Measurements from ENCODE around the gene AMFR.

The AMFR gene

DNA sequence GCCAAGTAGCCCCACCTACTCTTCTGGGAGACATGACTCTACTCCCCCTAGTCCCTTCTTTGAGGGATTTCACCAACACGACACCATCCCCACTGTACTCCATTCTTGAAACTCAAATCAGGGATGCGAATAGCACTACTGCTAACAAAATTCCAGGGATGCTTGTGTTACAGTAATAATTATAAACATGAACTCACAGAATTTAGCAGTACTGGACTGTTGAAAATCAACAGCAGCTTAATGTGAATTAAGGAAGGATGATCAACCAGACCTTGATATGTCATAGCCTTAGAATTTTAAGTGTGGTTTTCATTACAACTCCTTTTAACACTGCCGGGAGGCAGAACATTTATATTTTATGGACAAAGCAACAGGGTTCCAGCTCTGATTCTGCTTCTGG, 37.9 kb downstream of the AMFR start:
- TF ChIP-seq GATA3 (IDR thresholded peaks at IDR 0.05; ENCODE audit: low read depth, low read length) = no peak
- TF ChIP-seq GATA2 (IDR thresholded peaks at IDR 0.05; ENCODE audit: low read depth, low read length) = no peak

DNA sequence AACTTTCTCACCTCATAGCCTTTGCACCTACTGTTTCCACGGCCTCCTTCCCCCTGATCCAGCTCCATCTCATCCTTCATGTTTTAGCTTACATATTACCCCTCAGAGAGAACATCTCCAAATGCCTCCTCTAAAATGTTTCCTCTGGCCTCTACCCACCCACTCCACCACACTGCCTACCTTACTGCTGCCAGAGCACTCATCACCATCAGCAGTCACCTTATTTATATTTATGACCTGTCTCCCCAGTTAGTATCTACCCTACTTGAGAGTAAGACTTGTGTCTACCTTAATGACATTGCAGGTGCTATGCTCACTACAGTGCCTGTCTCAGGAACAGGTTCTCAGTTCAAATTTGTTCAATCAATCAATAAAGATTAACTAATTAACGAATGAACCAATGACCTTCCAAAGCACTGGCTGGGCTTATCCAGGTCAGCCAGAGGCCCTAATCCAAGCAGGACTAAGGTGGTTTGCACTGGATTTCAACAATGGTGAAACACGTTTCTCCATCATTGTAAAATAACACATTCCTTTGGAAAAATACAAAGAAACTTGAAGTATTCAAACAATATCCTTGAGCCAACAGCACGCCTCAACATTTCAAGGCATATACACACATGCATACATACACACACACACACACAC, 41.1 kb downstream of the AMFR start:
- TF ChIP-seq GATA3 (IDR thresholded peaks at IDR 0.05; ENCODE audit: low read depth, low read length) = no peak
- TF ChIP-seq GATA2 (IDR thresholded peaks at IDR 0.05; ENCODE audit: low read depth, low read length) = no peak

DNA sequence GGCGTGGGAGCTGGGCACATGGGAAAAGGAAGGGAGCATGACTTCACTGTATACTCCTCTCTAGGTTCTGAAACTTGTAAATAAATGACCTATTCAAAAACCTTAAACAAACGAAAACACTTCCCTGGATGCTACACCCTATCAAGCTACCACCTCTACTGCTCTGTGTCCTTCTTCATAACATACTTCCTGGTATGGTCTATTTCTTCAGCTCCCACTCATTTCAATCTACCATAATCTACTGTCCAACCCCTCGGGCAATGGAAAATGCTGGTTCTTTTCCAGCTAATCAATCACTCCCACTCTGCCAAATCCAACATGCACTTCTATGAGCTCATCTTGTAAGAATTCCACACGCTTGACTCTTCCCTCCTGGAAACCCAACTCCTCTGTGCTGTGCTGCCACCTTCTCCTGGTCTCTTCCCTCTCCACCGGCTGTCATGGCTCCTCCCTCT, 42.4 kb downstream of the AMFR start:
- TF ChIP-seq GATA3 (IDR thresholded peaks at IDR 0.05; ENCODE audit: low read depth, low read length) (no peak), GATA2 (IDR thresholded peaks at IDR 0.05; ENCODE audit: low read depth, low read length) (no peak)

DNA sequence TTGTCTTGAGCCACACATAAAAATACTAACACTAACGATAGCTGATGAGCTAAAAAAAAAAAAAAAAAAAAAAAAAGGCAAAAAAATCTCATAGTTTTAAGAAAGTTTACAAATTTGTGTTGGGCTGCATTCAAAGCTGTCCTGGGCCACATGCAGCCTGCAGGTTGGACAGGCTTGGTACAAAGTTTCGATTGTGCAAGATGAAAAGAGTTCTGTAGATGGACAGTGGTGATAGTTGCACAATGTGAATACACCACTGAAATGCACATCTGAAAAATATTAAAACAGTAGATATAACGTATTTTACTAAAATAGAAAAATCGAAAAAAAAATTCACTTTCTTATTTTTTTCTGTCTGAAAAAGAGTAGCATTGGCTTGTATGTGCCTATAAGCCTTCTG, 42.9 kb downstream of the AMFR start:
- TF ChIP-seq GATA3 (IDR thresholded peaks at IDR 0.05; ENCODE audit: low read depth, low read length) (no peak), GATA2 (IDR thresholded peaks at IDR 0.05; ENCODE audit: low read depth, low read length) (no peak)

DNA sequence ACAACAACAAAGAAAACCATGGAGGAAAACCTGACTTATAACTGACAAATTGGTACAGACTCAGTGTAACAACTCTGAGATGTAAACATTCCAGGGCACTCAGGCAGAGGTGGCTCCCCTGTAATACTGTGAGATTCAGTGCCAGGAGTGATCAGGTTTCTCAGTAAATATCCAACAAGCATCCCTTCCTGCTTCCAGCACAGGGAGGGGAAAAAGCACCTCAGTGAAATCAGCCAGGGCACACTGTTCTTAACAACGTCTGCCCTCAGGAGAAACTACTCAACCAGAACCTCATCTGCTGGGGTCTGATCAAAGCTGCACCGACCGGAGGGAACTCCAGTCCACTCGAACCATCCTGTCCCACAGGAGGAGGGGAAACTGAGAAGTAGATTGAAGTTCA, 52.3 kb downstream of the AMFR start:
- TF ChIP-seq GATA3 (IDR thresholded peaks at IDR 0.05; ENCODE audit: low read depth, low read length) = no peak
- no peak for TF ChIP-seq GATA2 (IDR thresholded peaks at IDR 0.05; ENCODE audit: low read depth, low read length)

DNA sequence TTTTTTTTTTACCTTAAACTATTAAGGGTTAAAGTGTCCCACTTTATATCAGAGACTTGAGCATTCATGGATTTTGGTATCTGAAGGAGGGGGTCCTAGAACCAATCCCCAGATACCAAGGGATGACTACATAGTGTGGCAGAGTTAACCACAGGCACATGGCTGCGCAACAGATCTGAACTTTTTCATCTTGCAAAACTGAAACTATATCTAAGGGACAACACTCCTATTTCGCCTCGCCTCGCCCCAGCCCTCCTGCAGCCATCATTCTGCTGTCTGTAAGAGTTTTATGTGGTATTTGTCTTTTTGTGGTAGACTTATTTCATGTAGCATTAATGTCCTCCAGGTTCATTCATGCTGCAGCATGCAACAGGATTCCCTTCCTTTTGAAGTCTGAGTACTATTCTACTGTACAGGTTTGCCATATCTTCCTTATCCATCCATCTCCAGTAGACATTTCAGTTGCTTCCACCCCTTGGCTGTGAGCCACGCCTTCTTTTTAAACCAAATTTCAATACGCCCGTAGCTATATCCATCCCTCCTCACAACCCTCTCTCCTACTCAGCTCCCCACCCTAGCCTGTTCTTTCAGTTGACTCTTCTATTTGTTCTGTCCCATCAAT, 53.2 kb downstream of the AMFR start:
- TF ChIP-seq GATA3 (IDR thresholded peaks at IDR 0.05; ENCODE audit: low read depth, low read length) = no peak
- TF ChIP-seq GATA2 (IDR thresholded peaks at IDR 0.05; ENCODE audit: low read depth, low read length) = no peak

DNA sequence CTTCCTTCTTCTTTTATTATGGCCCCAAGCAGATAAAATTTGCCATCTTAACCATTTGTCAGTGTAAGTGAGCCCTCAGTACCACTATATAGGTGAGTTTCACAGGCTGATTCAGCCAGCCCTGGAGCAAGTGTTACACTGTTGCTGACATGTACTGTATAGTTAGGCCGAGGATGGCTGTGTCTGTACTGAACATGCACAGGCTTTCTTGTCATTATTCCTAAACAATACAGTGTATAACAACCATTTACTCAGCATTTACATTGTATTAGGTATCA, 53.7 kb downstream of the AMFR start:
- TF ChIP-seq GATA3 (IDR thresholded peaks at IDR 0.05; ENCODE audit: low read depth, low read length) = no peak
- TF ChIP-seq GATA2 (IDR thresholded peaks at IDR 0.05; ENCODE audit: low read depth, low read length) = no peak

DNA sequence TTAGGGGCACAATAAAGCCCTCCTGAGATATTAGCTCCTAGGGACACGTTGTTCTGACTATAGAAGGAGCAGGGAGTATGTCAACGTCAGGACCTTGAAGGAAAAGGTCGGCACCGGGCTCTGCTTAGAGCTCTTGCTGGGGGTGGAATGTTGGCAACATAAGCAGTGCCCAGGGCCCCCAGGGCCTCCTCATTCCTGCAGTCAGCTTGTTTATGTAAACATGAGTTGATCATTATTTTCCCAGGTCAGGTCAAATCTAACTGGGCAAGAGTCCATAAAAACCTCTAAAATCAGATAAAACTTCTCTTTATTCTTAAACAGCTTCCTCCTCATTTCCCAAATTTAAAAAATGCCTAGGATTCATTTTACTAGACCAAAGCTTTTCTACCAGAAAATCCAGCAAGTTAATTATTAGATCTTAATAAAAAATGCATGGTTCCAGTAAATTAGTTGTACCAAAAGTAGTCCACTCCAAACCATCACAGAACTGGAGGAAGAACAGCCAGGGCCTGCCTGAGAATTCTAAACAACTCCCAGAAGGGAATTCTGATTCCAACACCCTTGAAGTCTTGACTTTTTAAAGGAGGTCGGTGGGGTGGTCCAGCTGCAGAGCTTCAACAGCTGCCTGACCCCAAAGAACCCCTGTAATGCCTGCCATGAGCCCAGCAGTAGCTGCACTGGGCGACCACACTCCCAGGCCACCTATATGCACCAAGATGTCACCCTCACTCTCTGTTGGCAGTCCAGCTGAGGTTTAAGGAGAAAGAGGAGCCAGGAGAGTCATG, 54.3 kb downstream of the AMFR start:
- TF ChIP-seq GATA2 (IDR thresholded peaks at IDR 0.05; ENCODE audit: low read depth, low read length) (no peak), GATA3 (IDR thresholded peaks at IDR 0.05; ENCODE audit: low read depth, low read length) (no peak)

DNA sequence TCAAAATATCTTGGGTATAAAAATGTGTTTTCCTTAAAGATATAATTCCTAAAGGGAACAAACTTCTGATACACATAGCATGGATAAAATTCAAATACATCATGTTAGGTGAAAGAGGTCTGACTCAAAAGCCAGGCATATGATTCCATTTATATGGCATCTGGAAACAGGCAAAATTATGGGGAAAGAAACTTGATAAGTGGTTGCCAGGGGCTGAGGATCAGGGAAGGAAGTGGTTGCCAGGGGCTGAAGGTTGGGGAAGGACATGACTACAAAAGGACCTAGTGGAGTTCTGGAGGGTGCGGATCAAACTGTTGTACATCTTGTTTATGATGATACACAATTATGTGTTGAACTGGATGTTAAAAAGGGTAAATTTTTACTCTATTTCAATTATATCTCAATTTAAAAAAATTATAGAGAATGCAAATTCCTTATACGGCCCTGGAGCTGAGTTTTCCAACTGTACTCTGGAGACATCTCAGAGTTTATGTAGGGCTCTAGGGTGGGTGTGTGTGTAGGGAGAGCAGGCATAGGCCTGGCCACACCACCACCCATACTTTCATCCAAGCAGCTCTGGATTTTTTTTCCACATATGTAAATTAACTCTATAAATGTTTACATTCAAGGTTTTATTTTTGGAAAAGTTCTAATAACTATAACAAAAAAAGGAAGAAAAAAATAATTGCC, 55.0 kb downstream of the AMFR start:
- TF ChIP-seq GATA3 (IDR thresholded peaks at IDR 0.05; ENCODE audit: low read depth, low read length) (no peak), GATA2 (IDR thresholded peaks at IDR 0.05; ENCODE audit: low read depth, low read length) (no peak)

DNA sequence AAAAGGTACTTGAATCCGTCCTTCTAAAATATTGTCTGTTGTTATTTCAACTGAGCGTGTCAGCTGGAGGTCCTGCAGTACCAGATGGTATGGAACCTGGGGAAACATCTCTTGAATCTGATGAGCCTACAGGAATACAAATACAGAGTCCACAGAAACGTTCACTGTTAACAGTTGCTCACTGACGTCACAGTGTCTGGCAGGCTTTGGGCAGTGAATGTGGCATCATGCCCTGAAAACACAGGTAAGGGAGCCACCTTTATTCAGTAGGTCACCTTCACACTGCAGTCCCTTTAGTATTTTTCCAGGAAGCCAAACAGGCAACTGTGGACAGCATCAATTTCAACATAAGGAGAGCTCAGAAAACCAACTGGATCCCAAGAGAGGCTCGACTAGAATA, 56.1 kb downstream of the AMFR start:
- TF ChIP-seq GATA3 (IDR thresholded peaks at IDR 0.05; ENCODE audit: low read depth, low read length) (no peak), GATA2 (IDR thresholded peaks at IDR 0.05; ENCODE audit: low read depth, low read length) (no peak)

DNA sequence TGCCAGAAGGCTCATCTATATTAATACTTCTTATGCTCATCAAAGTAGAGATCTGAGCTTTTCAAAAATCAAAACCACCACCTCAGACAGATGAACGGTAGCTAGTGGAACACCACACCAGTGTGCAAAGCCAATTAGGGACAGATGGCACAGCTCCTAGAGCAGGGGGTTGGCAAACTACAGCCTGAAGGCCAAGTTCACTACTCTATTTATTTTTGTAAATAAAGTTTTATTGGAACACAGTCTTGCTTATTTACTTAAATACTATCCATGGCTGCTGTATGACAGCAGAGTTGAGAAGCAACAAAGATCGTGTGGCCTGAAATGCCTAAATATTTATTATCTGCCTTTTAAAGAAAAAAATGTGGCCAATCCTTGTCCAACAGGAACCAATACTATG, 56.8 kb downstream of the AMFR start:
- TF ChIP-seq GATA2 (IDR thresholded peaks at IDR 0.05; ENCODE audit: low read depth, low read length) = no peak
- no peak for TF ChIP-seq GATA3 (IDR thresholded peaks at IDR 0.05; ENCODE audit: low read depth, low read length)

DNA sequence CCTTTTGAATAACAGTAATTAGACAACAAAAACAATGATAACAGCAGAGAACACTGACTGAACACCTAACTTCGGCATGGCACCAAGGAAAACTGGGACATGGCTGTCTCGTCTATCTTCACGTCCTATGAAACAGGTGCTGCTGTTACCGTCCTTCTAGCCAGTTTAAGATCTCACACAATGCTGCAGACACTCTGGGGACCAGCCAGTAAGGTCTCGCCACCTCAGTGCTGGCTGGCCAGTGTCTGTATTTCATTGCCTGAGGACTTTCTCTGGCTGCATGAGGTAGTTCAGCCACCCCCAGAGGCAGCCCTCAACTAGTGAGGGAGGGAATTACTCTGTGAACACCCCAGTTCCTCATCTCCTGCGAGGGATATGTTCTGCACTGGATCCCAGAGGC, 57.6 kb downstream of the AMFR start:
- TF ChIP-seq GATA3 (IDR thresholded peaks at IDR 0.05; ENCODE audit: low read depth, low read length) = no peak
- no peak for TF ChIP-seq GATA2 (IDR thresholded peaks at IDR 0.05; ENCODE audit: low read depth, low read length)

DNA sequence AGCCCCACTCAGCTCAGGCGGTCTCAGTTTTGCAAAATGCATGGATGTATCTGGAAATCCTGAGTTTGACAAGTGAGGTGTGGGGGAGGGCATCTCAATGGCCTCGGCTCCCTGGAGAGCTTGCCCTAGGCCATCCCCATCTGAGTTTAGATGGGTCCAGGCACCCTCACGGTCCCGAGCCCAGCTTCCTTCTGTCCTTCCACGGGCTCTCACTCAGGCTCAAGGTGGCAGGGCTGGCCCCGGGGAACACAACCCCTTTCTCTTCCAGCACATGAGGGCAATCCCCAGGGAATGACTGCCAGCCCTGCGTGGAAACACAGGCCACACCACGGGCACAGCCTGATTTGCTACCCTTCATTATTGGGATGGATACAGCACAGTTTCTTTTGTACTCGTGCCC, 58.4 kb downstream of the AMFR start:
- TF ChIP-seq GATA3 (IDR thresholded peaks at IDR 0.05; ENCODE audit: low read depth, low read length) = no peak
- no peak for TF ChIP-seq GATA2 (IDR thresholded peaks at IDR 0.05; ENCODE audit: low read depth, low read length)

DNA sequence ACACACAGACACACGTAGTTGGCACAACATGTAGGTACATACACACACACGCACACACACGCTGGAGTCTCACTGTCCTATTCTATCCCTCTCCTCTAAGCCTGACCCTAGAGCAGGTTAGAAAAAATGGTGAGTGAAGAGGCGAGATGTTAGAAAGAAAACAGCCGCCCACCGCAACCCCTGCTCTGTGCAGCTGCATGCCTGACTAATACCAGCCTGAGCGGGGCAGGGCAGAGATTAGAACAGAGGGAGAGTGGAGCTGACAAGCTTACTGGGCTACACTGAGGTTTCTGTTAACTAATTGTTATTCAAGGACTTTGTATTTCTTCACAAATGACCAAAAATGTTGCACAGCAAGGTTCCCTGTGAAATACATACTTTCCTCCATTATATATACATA, 59.8 kb downstream of the AMFR start:
- TF ChIP-seq GATA3 (IDR thresholded peaks at IDR 0.05; ENCODE audit: low read depth, low read length) = no peak
- no peak for TF ChIP-seq GATA2 (IDR thresholded peaks at IDR 0.05; ENCODE audit: low read depth, low read length)
